Subcutaneous abdominal adipose tissue (tissue), 5 donors: ENCODE results near the gene ZNF689.
A peak's percentile ranks its signal among the peaks of the same experiment; 100 is the strongest.

Source experiments
- H3K27ac ChIP-seq: one replicate; pipeline ENCODE4 v1.7.0; 2013; ENCODE audit warnings: low read depth, mild to moderate bottlenecking, inconsistent platforms, low read length, moderate library complexity
- H3K27me3 ChIP-seq, 5 donors: one replicate each; pipeline ENCODE4 v1.7.0; 2013; ENCODE audit warnings: low read length in 5 of 5, inconsistent platforms in 1 of 5; ENCODE audit not compliant: control insufficient read depth in 5 of 5, insufficient read depth in 4 of 5
- H3K36me3 ChIP-seq, 5 donors: one replicate each; pipeline ENCODE4 v1.7.0; 2013; ENCODE audit warnings: low read length in 5 of 5; ENCODE audit not compliant: control insufficient read depth in 5 of 5, insufficient read depth in 5 of 5
- H3K4me1 ChIP-seq, 5 donors: one replicate each; pipeline ENCODE4 v1.7.0; 2013; ENCODE audit warnings: low read length in 5 of 5, mild to moderate bottlenecking in 3 of 5, moderate library complexity in 1 of 5; ENCODE audit not compliant: control insufficient read depth in 5 of 5, insufficient read depth in 5 of 5
- H3K4me3 ChIP-seq, 5 donors: one replicate each; pipeline ENCODE4 v1.7.0; 2013; ENCODE audit warnings: low read length in 5 of 5, low read depth in 1 of 5
- H3K9ac ChIP-seq, 5 donors: one replicate each; pipeline ENCODE4 v1.7.0; 2013; ENCODE audit warnings: low read length in 5 of 5, mild to moderate bottlenecking in 4 of 5, moderate library complexity in 3 of 5
- H3K9me3 ChIP-seq, 5 donors: one replicate each; pipeline ENCODE4 v1.7.0; 2013; ENCODE audit warnings: low read length in 5 of 5; ENCODE audit not compliant: control insufficient read depth in 5 of 5
- donor health status: healthy.
- donor health status: healthy.
- donor health status: healthy.
- donor health status: healthy.
- donor health status: healthy.

Gene ZNF689

DNA sequence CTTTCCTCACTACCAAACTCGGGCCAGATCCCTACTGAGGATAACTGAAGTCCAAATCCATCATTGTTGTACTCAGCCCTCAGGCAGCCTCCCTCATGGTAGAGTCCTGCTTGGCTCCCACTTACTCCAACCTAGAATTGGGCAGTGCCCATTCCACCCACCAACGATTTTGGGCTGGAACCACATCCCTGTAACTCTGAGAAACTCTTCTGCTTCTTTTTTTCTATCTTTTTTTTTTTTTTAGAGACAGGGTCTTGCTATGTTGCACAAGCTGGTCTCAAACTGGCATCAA is 41.8 kb upstream of the ZNF689 start:
- H3K9me3 ChIP-seq, result no peaks in the 10 kb centered on the region
- peak overlapping the region; percentile 48 to 83 (median 77) for H3K9ac ChIP-seq

DNA sequence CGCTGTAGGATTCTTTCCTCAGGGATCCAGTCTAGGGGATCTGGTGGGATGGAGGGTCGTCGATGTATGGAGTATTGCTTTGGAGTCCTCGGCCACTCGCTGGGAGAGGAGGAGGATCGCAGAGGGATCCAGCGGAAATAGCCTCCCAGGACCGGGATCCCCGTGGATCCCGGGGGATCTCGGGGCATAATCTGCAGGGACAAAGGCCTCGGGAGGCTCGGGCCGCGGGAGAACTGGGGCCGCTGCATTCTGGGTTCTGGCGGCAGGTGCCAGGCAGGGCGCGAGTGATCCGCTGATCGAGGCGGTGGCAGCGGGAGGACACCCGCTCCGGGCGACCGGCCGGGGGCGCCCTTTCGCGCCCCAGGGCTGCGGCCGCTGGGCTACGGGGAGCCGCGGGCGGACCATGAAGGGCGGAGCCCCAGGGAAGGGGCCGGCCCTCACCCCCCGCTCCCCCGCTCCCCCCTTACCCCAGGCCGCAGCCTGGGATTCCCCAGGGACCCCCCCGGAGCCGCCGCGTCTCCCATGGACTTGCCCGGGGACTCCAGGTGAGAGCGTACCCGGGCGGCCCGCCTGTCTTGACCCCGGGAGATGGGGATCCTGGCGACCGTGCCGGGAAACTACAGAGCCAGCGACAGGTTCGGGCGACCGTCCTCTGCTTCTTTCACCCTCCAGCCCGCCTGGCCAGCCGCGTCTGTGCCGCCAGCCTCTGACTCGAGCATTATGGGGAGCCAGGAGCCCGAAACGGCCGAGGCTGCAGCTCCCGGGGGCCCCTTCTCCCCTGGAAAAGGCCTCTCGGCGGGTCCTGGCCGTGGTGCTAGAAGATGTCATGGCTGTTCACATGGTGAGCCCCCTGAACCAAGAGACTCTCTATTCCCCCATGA is 41.2 kb upstream of the ZNF689 start:
- H3K9ac ChIP-seq, result peak overlapping the region; percentile 48 to 91 (median 88)
- H3K27ac ChIP-seq, result peak overlapping the region; percentile 90
- peak overlapping the region; percentile 87 to 93 (median 89) for H3K4me3 ChIP-seq
- peaks cover 2 to 28% (median 20%) of the 10 kb centered on the region in 5 donors for H3K4me1 ChIP-seq
- H3K36me3 ChIP-seq, result peaks cover 0 to 40% (median 35%) of the 10 kb centered on the region in 5 donors
- no peaks in the 10 kb centered on the region for H3K27me3 ChIP-seq
- no peaks in the 10 kb centered on the region for H3K9me3 ChIP-seq

More for the DNA sequence above, 41.8 kb upstream of the ZNF689 start:
- Histone ChIP-seq H3K27ac (peak overlapping the region; percentile 90), H3K4me1 (peaks cover 2 to 31% (median 23%) of the 10 kb centered on the region in 5 donors), H3K27me3 (no peaks in the 10 kb centered on the region), H3K4me3 (peak overlapping the region; percentile 63 to 93 (median 77)), H3K36me3 (peaks cover 0 to 45% (median 39%) of the 10 kb centered on the region in 5 donors)

DNA sequence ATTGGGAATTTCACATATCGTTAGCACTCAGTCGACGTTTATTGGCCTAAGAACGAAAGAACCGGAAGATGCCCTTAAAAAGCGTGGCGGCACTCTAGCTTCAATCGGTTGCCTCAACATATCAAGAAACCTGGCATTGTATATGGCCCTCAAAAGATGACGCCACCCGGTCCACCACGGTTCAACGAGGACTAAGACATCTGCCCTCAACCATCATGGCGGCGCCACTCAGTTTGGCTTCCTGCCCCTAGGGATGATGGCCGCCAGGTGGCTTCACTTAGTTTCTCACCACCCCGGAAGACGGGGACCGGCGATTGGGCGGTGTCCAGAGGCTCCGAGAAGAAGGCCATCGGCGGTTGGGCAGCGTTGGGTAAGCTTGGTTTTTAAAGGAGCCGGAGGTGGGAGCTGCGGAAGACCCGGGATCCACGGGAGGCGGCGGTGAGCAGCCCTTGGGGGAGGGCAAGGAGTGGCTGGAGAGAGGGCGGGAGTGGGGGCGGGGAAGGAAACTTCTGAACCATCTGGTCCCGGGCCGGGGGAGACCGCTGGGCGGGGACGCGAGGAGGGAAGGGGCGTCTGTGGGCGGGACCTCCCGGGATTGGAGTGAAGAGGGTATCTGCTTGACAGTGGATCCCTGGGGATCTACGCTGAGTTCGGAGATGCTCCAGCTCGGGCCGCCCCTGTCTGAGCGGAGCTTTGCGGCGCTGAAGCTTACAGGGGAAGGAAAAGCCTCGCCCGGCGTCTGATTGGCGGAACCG is 40.4 kb upstream of the ZNF689 start, which contains the start of gene PRR14:
Gene PRR14, plus strand, starts transcription at position 592 of the 755 bp plus-strand sequence. CDS start 686 bp downstream, outside the sequence.
- H3K27ac ChIP-seq, result peak within 1 kb of the TSS; percentile 90
- H3K9me3 ChIP-seq, result no peaks in the 10 kb centered on the region
- H3K9ac ChIP-seq, result peak within 1 kb of the TSS; percentile 73 to 91 (median 88)
- H3K36me3 ChIP-seq, result peaks cover 0 to 33% (median 27%) of the 10 kb centered on the region in 5 donors
- no peaks in the 10 kb centered on the region for H3K27me3 ChIP-seq
- peaks cover 2 to 28% (median 20%) of the 10 kb centered on the region in 5 donors for H3K4me1 ChIP-seq
- peak within 1 kb of the TSS; percentile 87 to 93 (median 89) for H3K4me3 ChIP-seq

DNA sequence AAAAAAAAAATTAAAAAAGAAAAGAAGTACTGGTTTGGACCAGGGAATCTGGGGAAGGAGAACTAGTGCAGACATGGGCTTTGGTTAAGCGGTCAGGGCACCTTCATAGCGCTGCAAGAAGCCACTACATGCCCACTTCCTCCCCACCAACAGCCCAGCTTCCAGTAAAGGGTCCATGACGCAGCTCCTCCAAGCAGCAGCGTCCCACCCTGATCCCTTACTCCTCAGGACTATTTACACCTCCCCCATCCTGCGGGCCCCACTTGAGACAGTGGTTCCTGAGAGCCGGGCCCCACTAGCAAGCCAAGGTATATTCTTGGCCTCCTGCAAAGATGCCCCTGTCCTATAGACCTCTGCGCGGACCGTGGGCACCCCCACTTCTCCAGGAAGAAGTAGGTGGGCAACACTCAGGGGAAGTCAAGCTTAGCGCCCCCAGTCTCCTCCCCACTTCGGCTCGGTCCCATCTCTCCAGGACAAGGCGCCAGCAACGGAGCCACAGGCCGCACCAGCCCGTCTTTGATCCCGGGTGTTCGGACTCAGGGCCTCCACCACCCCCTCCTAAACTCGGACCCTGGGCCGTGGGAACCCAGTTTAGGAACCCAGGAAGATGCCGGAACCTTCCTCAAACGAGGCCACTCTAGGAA is 39.7 kb upstream of the ZNF689 start:
- H3K4me3 ChIP-seq, result peak overlapping the region; percentile 79 to 93 (median 89)
- H3K27ac ChIP-seq, result peak overlapping the region; percentile 90

DNA sequence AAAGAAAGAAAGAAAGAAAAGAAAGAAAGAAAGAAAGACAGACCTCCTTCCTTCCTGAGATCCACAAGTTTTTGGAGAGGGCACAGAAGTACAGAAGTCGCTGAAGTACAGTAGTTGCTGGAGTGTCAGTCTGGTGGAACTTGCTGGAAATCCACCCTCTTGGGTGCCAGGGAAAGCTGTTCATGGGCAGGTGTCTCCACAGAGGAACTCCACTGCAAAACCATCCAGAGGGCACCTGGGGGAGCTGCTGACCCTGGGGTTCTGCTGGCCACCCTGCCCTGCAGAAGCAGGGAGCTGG is 37.0 kb upstream of the ZNF689 start:
- no peaks in the 10 kb centered on the region for H3K36me3 ChIP-seq

More for the DNA sequence above, 39.7 kb upstream of the ZNF689 start:
- Histone ChIP-seq H3K9me3 (no peaks in the 10 kb centered on the region), H3K27me3 (no peaks in the 10 kb centered on the region), H3K9ac (peak overlapping the region; percentile 59 to 87 (median 73)), H3K36me3 (peaks cover 0 to 26% (median 20%) of the 10 kb centered on the region in 5 donors), H3K4me1 (peaks cover 2 to 28% (median 20%) of the 10 kb centered on the region in 5 donors)

DNA sequence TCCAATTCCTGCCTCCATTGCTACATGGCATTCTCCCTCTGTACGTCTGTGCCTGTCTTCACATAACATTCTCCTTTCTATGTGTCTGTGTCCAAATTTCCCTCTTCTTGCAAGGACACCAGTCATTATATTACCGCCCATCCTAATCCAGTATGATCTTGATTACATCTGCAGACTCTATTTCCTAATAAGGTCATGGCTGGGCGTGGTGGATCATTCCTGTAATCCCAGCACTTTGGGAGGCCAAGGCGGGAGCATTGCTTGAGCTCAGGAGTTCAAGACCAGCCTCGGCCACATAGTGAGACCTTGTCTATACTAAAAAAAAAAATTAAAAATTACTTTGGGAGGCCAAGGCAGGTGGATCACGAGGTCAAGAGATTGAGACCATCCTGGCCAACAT is 35.5 kb upstream of the ZNF689 start:
- no peak overlapping the region for H3K27ac ChIP-seq
- peaks cover 2 to 8% (median 8%) of the 10 kb centered on the region in 5 donors for H3K4me1 ChIP-seq
- no peak overlapping the region for H3K9ac ChIP-seq
- no peaks in the 10 kb centered on the region for H3K36me3 ChIP-seq
- H3K27me3 ChIP-seq, result no peaks in the 10 kb centered on the region
- no peak overlapping the region for H3K4me3 ChIP-seq
- no peaks in the 10 kb centered on the region for H3K9me3 ChIP-seq

More for the DNA sequence above, 37.0 kb upstream of the ZNF689 start:
- Histone ChIP-seq H3K27me3 (no peaks in the 10 kb centered on the region), H3K9ac (no peak overlapping the region), H3K27ac (no peak overlapping the region), H3K9me3 (no peaks in the 10 kb centered on the region), H3K4me3 (no peak overlapping the region), H3K4me1 (peaks cover 2 to 21% (median 16%) of the 10 kb centered on the region in 5 donors)

DNA sequence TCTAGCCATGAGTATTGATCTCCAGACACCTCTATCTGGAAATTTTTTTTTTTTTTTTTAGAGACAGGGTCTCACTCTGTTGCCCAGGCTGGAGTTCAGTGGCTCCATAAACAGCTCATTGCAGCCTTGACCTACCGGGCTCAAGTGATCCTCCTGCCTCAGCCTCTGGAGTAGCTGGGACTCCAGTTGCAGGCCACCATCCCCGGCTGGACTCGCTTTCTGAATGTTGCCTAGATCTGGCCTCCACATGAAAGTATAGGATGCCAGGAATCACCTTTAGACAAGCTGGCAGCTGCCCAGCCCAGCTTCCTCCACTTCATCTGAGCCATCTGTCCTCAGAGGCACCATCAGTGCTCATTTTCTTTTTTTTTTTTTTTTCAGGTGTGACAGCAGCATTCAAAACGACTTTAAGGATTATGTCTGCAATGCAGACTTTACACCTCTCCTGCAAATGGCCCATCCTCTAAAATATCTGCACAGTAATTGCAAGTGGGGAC is 34.2 kb upstream of the ZNF689 start:
- H3K4me1 ChIP-seq, result peaks cover 0 to under 1% (median 0%) of the 10 kb centered on the region in 5 donors
- no peaks in the 10 kb centered on the region for H3K36me3 ChIP-seq
- H3K27me3 ChIP-seq, result no peaks in the 10 kb centered on the region
- H3K9ac ChIP-seq, result no peak overlapping the region
- H3K27ac ChIP-seq, result no peak overlapping the region
- no peak overlapping the region for H3K4me3 ChIP-seq
- H3K9me3 ChIP-seq, result no peaks in the 10 kb centered on the region

DNA sequence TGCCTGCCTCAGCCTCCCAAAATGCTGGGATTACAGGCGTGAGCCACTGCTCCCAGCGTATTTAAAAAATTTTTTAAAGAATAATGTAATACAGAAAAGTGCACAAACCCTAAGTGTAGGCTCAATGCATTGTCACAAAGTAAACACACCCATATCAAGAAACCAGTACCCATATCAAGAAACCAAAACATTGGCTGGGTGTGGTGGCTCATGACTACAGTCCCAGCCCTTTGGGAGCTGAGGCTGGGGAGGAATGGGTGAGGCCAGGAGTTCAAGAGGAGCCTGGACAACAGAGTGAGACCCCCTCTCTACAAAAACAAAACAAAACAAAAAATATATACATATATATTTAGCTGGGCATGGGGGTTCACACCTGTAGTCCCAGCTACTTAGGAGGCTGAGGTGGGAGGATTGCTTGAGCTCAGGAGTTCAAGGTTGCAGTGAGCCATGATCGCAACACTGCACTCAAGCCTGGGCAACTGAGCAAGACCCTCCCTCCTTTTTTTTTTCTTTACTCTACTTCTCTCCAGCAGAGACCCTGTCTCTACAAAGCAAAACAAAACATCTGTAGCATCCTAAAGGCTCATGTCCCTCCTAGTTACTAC is 31.3 kb upstream of the ZNF689 start:
- Histone ChIP-seq H3K27ac (no peak overlapping the region), H3K9me3 (no peaks in the 10 kb centered on the region), H3K9ac (no peak overlapping the region), H3K4me3 (no peak overlapping the region), H3K27me3 (no peaks in the 10 kb centered on the region), H3K36me3 (no peaks in the 10 kb centered on the region), H3K4me1 (no peaks in the 10 kb centered on the region)

DNA sequence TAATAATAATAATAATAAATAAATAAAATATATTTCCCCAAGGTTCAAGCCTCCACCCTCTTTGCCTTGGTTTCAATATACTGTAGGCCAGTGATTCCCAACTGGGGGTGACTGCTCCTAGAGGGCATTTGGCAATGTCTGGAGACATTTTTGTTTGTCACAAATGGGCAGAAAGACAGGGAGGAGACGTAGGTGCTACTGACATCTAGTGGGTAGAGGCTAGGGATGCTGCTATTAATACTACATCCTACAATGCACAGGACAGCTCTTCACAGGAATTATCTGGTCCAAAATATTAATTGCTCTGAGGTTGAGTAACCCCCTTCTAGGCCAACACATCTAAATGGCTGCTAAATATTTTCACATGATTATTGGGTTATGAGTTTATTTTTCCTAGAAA is 27.8 kb upstream of the ZNF689 start:
- no peak overlapping the region for H3K9ac ChIP-seq

More for the DNA sequence above, 27.8 kb upstream of the ZNF689 start:
- Histone ChIP-seq H3K4me1 (peaks cover 0 to 18% (median 13%) of the 10 kb centered on the region in 5 donors), H3K4me3 (no peak overlapping the region), H3K27me3 (no peaks in the 10 kb centered on the region), H3K27ac (no peak overlapping the region), H3K36me3 (no peaks in the 10 kb centered on the region), H3K9me3 (no peaks in the 10 kb centered on the region)
